Right lobe of liver (tissue), 4 donors: Measurements from ENCODE around the gene DCPS.

Source experiments
- CTCF ChIP-seq, 4 donors: fragments of 200-600 bp in 3 of 4; fragments of 450-650 bp in 1 of 4; IDR thresholded peaks; one replicate each; pipeline versions ENCODE4 v1.5.1 to v1.8.0; 2016 to 2022; ENCODE audit warnings: antibody characterized with exemption in 4 of 4, mild to moderate bottlenecking in 2 of 4
- POLR2A ChIP-seq: fragments of 450-650 bp; IDR thresholded peaks from one replicate; pipeline ENCODE4 v1.6.1; 2017; ENCODE audit warnings: antibody characterized with exemption, mild to moderate bottlenecking
- donor health status: DM: no; HTN: no; CAD: no.
- donor health status: DM: no; HTN: no; CAD: no.
- donor health status: DM: no; HTN: yes; CAD: no.

- TF ChIP-seq POLR2A: no peak
- TF ChIP-seq CTCF (IDR thresholded peaks at IDR 0.05): no peak
Observed at GRCh38 chr11:126256216-126256615, 47.6 kb upstream of the DCPS start.
